Neuronal stem cell (in vitro differentiated cells): ENCODE results near the gene EPB41L5.

Experiments
- DNase-seq: peaks from one replicate; pipeline ENCODE4 v3.0.0-alpha.2; 2013; ENCODE audit warnings: low spot score
- H2AFZ ChIP-seq: one replicate; pipeline ENCODE4 v1.6.1; 2013; ENCODE audit warnings: mild to moderate bottlenecking, low read length, inconsistent platforms
- H2AK5ac ChIP-seq: 2 replicates; pipeline ENCODE4 v1.6.1; 2013; ENCODE audit warnings: low read depth, mild to moderate bottlenecking, inconsistent platforms, low read length, moderate library complexity, mixed read lengths
- H2BK120ac ChIP-seq: 2 replicates; pipeline ENCODE4 v1.6.1; 2013; ENCODE audit warnings: low read depth, mild to moderate bottlenecking, inconsistent platforms, low read length, moderate library complexity, mixed read lengths
- H2BK12ac ChIP-seq: one replicate; pipeline ENCODE4 v1.6.1; 2013; ENCODE audit warnings: low read length, inconsistent platforms
- H2BK15ac ChIP-seq: 2 replicates; pipeline ENCODE4 v1.6.1; 2013; ENCODE audit warnings: mild to moderate bottlenecking, low read length, inconsistent platforms, mixed read lengths
- H2BK5ac ChIP-seq: one replicate; pipeline ENCODE4 v1.6.1; 2013; ENCODE audit warnings: inconsistent platforms, mild to moderate bottlenecking, low read length, moderate library complexity
- H3K14ac ChIP-seq: one replicate; pipeline ENCODE4 v1.6.1; 2013; ENCODE audit warnings: low read length, inconsistent platforms
- H3K18ac ChIP-seq: 2 replicates; pipeline ENCODE4 v1.6.1; 2013; ENCODE audit warnings: low read length, inconsistent platforms
- H3K23ac ChIP-seq: 2 replicates; pipeline ENCODE4 v1.6.1; 2013; ENCODE audit warnings: low read depth, mild to moderate bottlenecking, mixed read lengths, low read length, inconsistent platforms; ENCODE audit not compliant: poor library complexity
- H3K27ac ChIP-seq: replicated peaks from 3 replicates; pipeline ENCODE4 v1.5.1; 2013; ENCODE audit warnings: low read length, inconsistent platforms
- H3K27me3 ChIP-seq, 3 experiments: 2 replicates each; pipeline ENCODE4 v1.6.1; 2013; ENCODE audit warnings: low read length in 3 of 3, mild to moderate bottlenecking in 2 of 3, inconsistent platforms in 1 of 3, low read depth in 1 of 3, mixed read lengths in 1 of 3, moderate library complexity in 1 of 3; ENCODE audit not compliant: control insufficient read depth in 3 of 3, insufficient read depth in 3 of 3
- H3K36me3 ChIP-seq, 2 donors: replicated peaks in 1 of 2; 2 replicates each; pipeline ENCODE4 v1.6.1; 2013; ENCODE audit warnings: low read length in 2 of 2; ENCODE audit not compliant: control insufficient read depth in 2 of 2, insufficient read depth in 2 of 2
- H3K4ac ChIP-seq: 2 replicates; pipeline ENCODE4 v1.6.1; 2013; ENCODE audit warnings: inconsistent platforms, mild to moderate bottlenecking, low read length, moderate library complexity
- H3K4me1 ChIP-seq, 2 donors: 1 replicate in 1 of 2; 2 replicates in 1 of 2; pipeline ENCODE4 v1.6.1; 2013; ENCODE audit warnings: low read length in 2 of 2, low read depth in 1 of 2; ENCODE audit not compliant: control insufficient read depth in 2 of 2, insufficient read depth in 1 of 2
- H3K4me2 ChIP-seq: one replicate; pipeline ENCODE4 v1.6.1; 2013; ENCODE audit warnings: mild to moderate bottlenecking, low read length, inconsistent platforms; ENCODE audit not compliant: insufficient read depth, poor library complexity, severe bottlenecking
- H3K4me3 ChIP-seq, 2 donors: 2 replicates each; pipeline ENCODE4 v1.5.1; 2013; ENCODE audit warnings: low read length in 2 of 2, mild to moderate bottlenecking in 2 of 2, inconsistent platforms in 1 of 2, moderate library complexity in 1 of 2
- H3K79me1 ChIP-seq: one replicate; pipeline ENCODE4 v1.6.1; 2013; ENCODE audit warnings: low read depth, mild to moderate bottlenecking, inconsistent platforms, low read length, moderate library complexity
- H3K9ac ChIP-seq: one replicate; pipeline ENCODE4 v1.6.1; 2013; ENCODE audit warnings: mild to moderate bottlenecking, low read depth, low read length, inconsistent platforms; ENCODE audit not compliant: poor library complexity
- H3K9me3 ChIP-seq, 2 donors: replicated peaks in 1 of 2; 2 replicates each; pipeline versions ENCODE3 to v1.6.1; 2013; ENCODE audit warnings: low read length in 2 of 2, mild to moderate bottlenecking in 2 of 2, inconsistent platforms in 1 of 2, low read depth in 1 of 2, mixed read lengths in 1 of 2, moderate library complexity in 1 of 2; ENCODE audit not compliant: control insufficient read depth in 2 of 2, insufficient read depth in 1 of 2
- H4K8ac ChIP-seq: one replicate; pipeline ENCODE4 v1.6.1; 2013; ENCODE audit warnings: low read depth, mild to moderate bottlenecking, inconsistent platforms, low read length, moderate library complexity
- H4K91ac ChIP-seq: one replicate; pipeline ENCODE4 v1.6.1; 2013; ENCODE audit warnings: low read length, low read depth, mild to moderate bottlenecking, inconsistent platforms; ENCODE audit not compliant: poor library complexity
- WGBS, 2 donors: extraction: QIAGEN DNeasy Blood & Tissue Kit; methylation state at CpG; one replicate each; pipeline ENCODE4 v1.1.7; 2013; ENCODE audit warnings: missing lambda C conversion rate in 2 of 2, mixed read lengths in 1 of 2; ENCODE audit not compliant: insufficient read length in 2 of 2, insufficient replicate concordance in 1 of 2; ENCODE audit errors: extremely low coverage in 2 of 2; 5-methylcytosine and 5-hydroxymethylcytosine counted together

EPB41L5 gene

GRCh38 chr2:120141300-120142069 is 128.6 kb downstream of the EPB41L5 start:
- H3K27me3 ChIP-seq = no peaks in the 10 kb centered on the region
- H3K14ac ChIP-seq = no peak overlapping the region
- H3K4me2 ChIP-seq = no peak overlapping the region
- no peak overlapping the region for H2BK5ac ChIP-seq
- no peak overlapping the region for H3K23ac ChIP-seq
- H2AFZ ChIP-seq = no peak overlapping the region
- no peaks in the 10 kb centered on the region for H3K4me1 ChIP-seq
- no peak overlapping the region for H2AK5ac ChIP-seq
- peaks cover 0 to 8% of the 10 kb centered on the region in 2 donors for H3K36me3 ChIP-seq
- no peak overlapping the region for H3K4ac ChIP-seq
- H3K18ac ChIP-seq = no peak overlapping the region
- WGBS, 2 donors = no CpG with 5 or more reads among the region's 2 CpGs
- no peak overlapping the region for H2BK120ac ChIP-seq
- H3K9me3 ChIP-seq = peaks cover 0 to 1% of the 10 kb centered on the region in 2 donors
- H4K91ac ChIP-seq = no peak overlapping the region
- no peak overlapping the region for H4K8ac ChIP-seq
- H2BK15ac ChIP-seq = no peak overlapping the region
- no peak overlapping the region for H3K9ac ChIP-seq
- no peak overlapping the region for H3K4me3 ChIP-seq
- H3K79me1 ChIP-seq = no peaks in the 10 kb centered on the region
- no peak overlapping the region for H2BK12ac ChIP-seq
- no peak for DNase-seq
- no peak overlapping the region for H3K27ac ChIP-seq

DNA sequence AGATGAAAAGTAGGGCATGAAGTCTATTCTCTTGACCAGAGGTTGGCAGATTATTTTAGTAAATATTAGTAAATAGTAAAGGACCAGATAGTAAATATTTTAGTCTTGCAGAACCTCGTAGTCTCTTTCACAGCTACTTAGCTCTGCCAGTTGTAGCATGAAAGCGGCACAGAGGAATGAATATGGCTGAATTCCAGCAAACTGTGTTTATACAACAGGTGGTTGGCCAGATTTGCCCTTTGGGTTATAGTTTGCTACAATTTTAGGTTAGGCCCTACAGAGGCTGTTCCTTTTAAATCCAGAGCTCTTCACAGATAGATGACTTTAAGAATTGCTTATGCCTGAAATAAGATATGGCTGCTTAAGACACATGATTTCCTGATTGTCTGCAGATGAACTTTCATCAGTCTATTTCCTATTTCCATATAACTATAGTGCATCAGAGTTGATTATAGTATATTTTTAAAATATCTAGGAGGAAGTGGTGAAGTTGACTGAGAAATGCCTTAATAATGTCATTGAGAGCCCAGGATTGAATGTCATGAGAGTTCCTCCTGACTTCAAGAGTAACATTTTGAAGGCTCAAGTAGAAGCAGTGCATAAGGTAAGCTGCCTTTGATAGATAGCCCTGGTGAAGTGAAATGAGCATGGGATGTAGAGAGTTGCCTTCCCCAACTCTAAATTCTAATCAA is 129.8 kb downstream of the EPB41L5 start:
- Histone ChIP-seq H3K14ac (no peak overlapping the region), H3K36me3 (peaks cover 0 to 16% of the 10 kb centered on the region in 2 donors), H3K4me3 (no peak overlapping the region), H3K4ac (no peak overlapping the region), H2AFZ (no peak overlapping the region), H4K8ac (no peak overlapping the region), H2BK15ac (no peak overlapping the region), H2BK120ac (no peak overlapping the region), H2BK5ac (no peak overlapping the region), H3K18ac (no peak overlapping the region), H3K9me3 (peaks cover 0 to 1% of the 10 kb centered on the region in 2 donors), H3K27me3 (no peaks in the 10 kb centered on the region), H4K91ac (no peak overlapping the region), H3K79me1 (no peaks in the 10 kb centered on the region), H3K4me1 (no peaks in the 10 kb centered on the region), H3K23ac (no peak overlapping the region), H3K9ac (no peak overlapping the region), H3K27ac (no peak overlapping the region), H2BK12ac (no peak overlapping the region), H2AK5ac (no peak overlapping the region), H3K4me2 (no peak overlapping the region)
- no peak for DNase-seq
- WGBS, 2 donors = no CpG with 5 or more reads among the region's 2 CpGs

DNA sequence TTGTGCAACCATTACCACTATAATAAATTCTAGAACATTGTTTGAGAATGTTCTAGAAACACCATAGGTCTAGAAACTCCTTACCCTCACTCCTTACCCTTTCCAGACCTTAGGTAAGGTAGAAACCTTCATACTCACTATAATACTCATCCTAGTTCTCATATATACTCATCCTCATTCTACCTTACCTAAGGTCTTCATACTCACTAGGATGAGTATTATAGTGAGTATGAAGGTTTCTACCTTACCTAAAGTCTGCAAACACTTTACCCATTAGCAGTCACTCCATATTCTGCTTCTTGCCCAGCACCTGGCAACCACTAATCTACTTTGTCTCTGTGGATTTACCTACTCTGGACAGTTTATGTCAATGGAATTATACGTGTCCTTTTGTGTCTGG is 135.4 kb downstream of the EPB41L5 start:
- no peak overlapping the region for H4K91ac ChIP-seq
- no peak overlapping the region for H3K4me3 ChIP-seq
- H3K36me3 ChIP-seq = peaks cover 5 to 42% of the 10 kb centered on the region in 2 donors
- no peak overlapping the region for H3K23ac ChIP-seq
- no peaks in the 10 kb centered on the region for H3K4me1 ChIP-seq
- H3K18ac ChIP-seq = no peak overlapping the region
- H3K9me3 ChIP-seq = peaks cover 3 to 26% of the 10 kb centered on the region in 2 donors
- no peak overlapping the region for H2AK5ac ChIP-seq
- no peak overlapping the region for H2AFZ ChIP-seq
- H3K14ac ChIP-seq = no peak overlapping the region
- no peaks in the 10 kb centered on the region for H3K79me1 ChIP-seq
- no peak for DNase-seq
- no peak overlapping the region for H2BK12ac ChIP-seq
- H2BK15ac ChIP-seq = no peak overlapping the region
- H2BK120ac ChIP-seq = no peak overlapping the region
- H3K27ac ChIP-seq = no peak overlapping the region
- H3K9ac ChIP-seq = no peak overlapping the region
- no peaks in the 10 kb centered on the region for H3K27me3 ChIP-seq
- WGBS, 2 donors = no CpG with 5 or more reads among the region's 1 CpG
- H3K4ac ChIP-seq = no peak overlapping the region
- H4K8ac ChIP-seq = no peak overlapping the region
- H3K4me2 ChIP-seq = no peak overlapping the region
- H2BK5ac ChIP-seq = no peak overlapping the region

- H3K23ac ChIP-seq = no peak overlapping the region
- no peak overlapping the region for H3K27ac ChIP-seq
- H2AFZ ChIP-seq = no peak overlapping the region
- no peak overlapping the region for H2BK15ac ChIP-seq
- H3K4me3 ChIP-seq = no peak overlapping the region
- H2BK120ac ChIP-seq = no peak overlapping the region
- H2AK5ac ChIP-seq = no peak overlapping the region
- H3K14ac ChIP-seq = no peak overlapping the region
- no peak for DNase-seq
- H3K27me3 ChIP-seq = no peaks in the 10 kb centered on the region
- no peak overlapping the region for H3K4ac ChIP-seq
- WGBS, 2 donors = no CpG with 5 or more reads among the region's 3 CpGs
- H2BK12ac ChIP-seq = no peak overlapping the region
- peaks cover 3 to 26% of the 10 kb centered on the region in 2 donors for H3K9me3 ChIP-seq
- H4K91ac ChIP-seq = no peak overlapping the region
- no peak overlapping the region for H3K18ac ChIP-seq
- no peak overlapping the region for H3K9ac ChIP-seq
- no peak overlapping the region for H3K4me2 ChIP-seq
- H3K79me1 ChIP-seq = no peaks in the 10 kb centered on the region
- no peak overlapping the region for H2BK5ac ChIP-seq
- no peaks in the 10 kb centered on the region for H3K4me1 ChIP-seq
- no peak overlapping the region for H4K8ac ChIP-seq
- peaks cover 5 to 42% of the 10 kb centered on the region in 2 donors for H3K36me3 ChIP-seq
Observed at GRCh38 chr2:120148669-120149068, 135.8 kb downstream of the EPB41L5 start.
